GM19025 (cell line): Measurements from ENCODE around the gene ABI2.
A peak's percentile ranks its signal among the peaks of the same experiment; 100 is the strongest.
"Not testable (repeated sequence)": the region's sequence is repeated elsewhere in the genome, so short reads cannot be mapped to it uniquely, and the experiment has no call there.

ENCODE experiments used
- ATAC-seq: cut with Tn5 transposase; IDR thresholded peaks from one replicate; pipeline ENCODE4 v1.9.1; 2021; ENCODE audit warnings: mild to moderate bottlenecking, low read depth, moderate library complexity; ENCODE audit not compliant: unreplicated experiment

The ABI2 gene

GRCh38 chr2:203327901-203328759 lies at the start of gene ABI2:
Gene ABI2 (plus strand): TSS chr2:203328394. CDS start chr2:203328515, 121 bp downstream.
- ATAC-seq = peak; percentile 56

GRCh38 chr2:203279288-203279687 lies 48.9 kb upstream of the ABI2 start:
- ATAC-seq = no peak

GRCh38 chr2:203280428-203281064 lies 47.6 kb upstream of the ABI2 start:
- ATAC-seq = no peak

- no peak for ATAC-seq
Observed at GRCh38 chr2:203282101-203282500, 46.1 kb upstream of the ABI2 start.

GRCh38 chr2:203286532-203286931 lies 41.7 kb upstream of the ABI2 start:
- ATAC-seq = no peak

- ATAC-seq = no peak
Observed at GRCh38 chr2:203301667-203302066, 26.5 kb upstream of the ABI2 start.

GRCh38 chr2:203302586-203302985 lies 25.6 kb upstream of the ABI2 start:
- ATAC-seq = not testable (repeated sequence)

GRCh38 chr2:203310688-203311436 lies 17.3 kb upstream of the ABI2 start:
- no peak for ATAC-seq

GRCh38 chr2:203326356-203326755 lies 1.8 kb upstream of the ABI2 start:
- ATAC-seq = no peak

- no peak for ATAC-seq
Observed at GRCh38 chr2:203327582-203327900, 653 bp upstream of the ABI2 start.

GRCh38 chr2:203328760-203329540 lies 756 bp downstream of the ABI2 start:
- ATAC-seq = peak; percentile 62

GRCh38 chr2:203330434-203330833 lies 2.2 kb downstream of the ABI2 start:
- no peak for ATAC-seq

GRCh38 chr2:203338322-203338721 lies 10.1 kb downstream of the ABI2 start:
- ATAC-seq = no peak

- ATAC-seq = no peak
Observed at GRCh38 chr2:203340791-203341487, 12.7 kb downstream of the ABI2 start.

- ATAC-seq = no peak
Observed at GRCh38 chr2:203341741-203342310, 13.6 kb downstream of the ABI2 start.

GRCh38 chr2:203342374-203342773 lies 14.2 kb downstream of the ABI2 start:
- ATAC-seq = not testable (repeated sequence)

GRCh38 chr2:203344667-203345066 lies 16.5 kb downstream of the ABI2 start:
- no peak for ATAC-seq

GRCh38 chr2:203346612-203347011 lies 18.4 kb downstream of the ABI2 start:
- no peak for ATAC-seq

GRCh38 chr2:203347375-203347774 lies 19.2 kb downstream of the ABI2 start:
- no peak for ATAC-seq
